Measurements from ENCODE around the gene PTPRK.
A peak's percentile ranks its signal among the peaks of the same experiment; 100 is the strongest.

Gene PTPRK

GRCh38 chr6:128520436-128521281 is at the start of gene PTPRK:
PTPRK (minus strand) TSS chr6:128520599; CDS start chr6:128520358, 241 bp downstream.
- DNase-seq, result peak; percentile 88

- no peak for DNase-seq
Observed at GRCh38 chr6:128567029-128567428, 46.6 kb upstream of the PTPRK start.

- no peak for DNase-seq
Observed at GRCh38 chr6:128560966-128561365, 40.6 kb upstream of the PTPRK start.

- DNase-seq, result no peak
Observed at GRCh38 chr6:128558924-128559323, 38.5 kb upstream of the PTPRK start.

- DNase-seq, result no peak
Observed at GRCh38 chr6:128558021-128558420, 37.6 kb upstream of the PTPRK start.

- no peak for DNase-seq
Observed at GRCh38 chr6:128557081-128557480, 36.7 kb upstream of the PTPRK start.

GRCh38 chr6:128554302-128554701 is 33.9 kb upstream of the PTPRK start:
- DNase-seq, result no peak

- no peak for DNase-seq
Observed at GRCh38 chr6:128541261-128541660, 20.9 kb upstream of the PTPRK start.

- no peak for DNase-seq
Observed at GRCh38 chr6:128538763-128539162, 18.4 kb upstream of the PTPRK start.

GRCh38 chr6:128532827-128533226 is 12.4 kb upstream of the PTPRK start:
- no peak for DNase-seq

GRCh38 chr6:128532136-128532535 is 11.7 kb upstream of the PTPRK start:
- no peak for DNase-seq

- DNase-seq, result no peak
Observed at GRCh38 chr6:128531696-128532095, 11.3 kb upstream of the PTPRK start.

- DNase-seq, result no peak
Observed at GRCh38 chr6:128528241-128528640, 7.8 kb upstream of the PTPRK start.

GRCh38 chr6:128527375-128527774 is 7.0 kb upstream of the PTPRK start:
- DNase-seq, result no peak

GRCh38 chr6:128526152-128526914 is 5.9 kb upstream of the PTPRK start:
- no peak for DNase-seq

GRCh38 chr6:128525406-128525805 is 5.0 kb upstream of the PTPRK start:
- DNase-seq, result no peak

- no peak for DNase-seq
Observed at GRCh38 chr6:128521282-128521632, 858 bp upstream of the PTPRK start.

- DNase-seq, result peak; percentile 30
Observed at GRCh38 chr6:128519931-128520435, 416 bp downstream of the PTPRK start.

GRCh38 chr6:128519132-128519930 is 1.1 kb downstream of the PTPRK start:
- DNase-seq, result peak; percentile 24

- DNase-seq, result no peak
Observed at GRCh38 chr6:128518434-128519131, 1.8 kb downstream of the PTPRK start.

- DNase-seq, result no peak
Observed at GRCh38 chr6:128517124-128517523, 3.3 kb downstream of the PTPRK start.

GRCh38 chr6:128516514-128516898 is 3.9 kb downstream of the PTPRK start:
- DNase-seq, result no peak

Measured in stimulated activated CD4-positive, alpha-beta T cell treated with anti-CD3 and anti-CD28 coated beads, Interleukin-4, amount 100 ng/mL, for 24 hours (primary cell).